Endodermal cell (in vitro differentiated cells): Measurements from ENCODE around the gene ATP6V1C2. TPM values are rescaled to one million over a fixed set of nuclear protein-coding genes. Genes with fewer than 3 reads are reported as not detected.

ENCODE experiments used
- DNase-seq: peaks from one replicate; pipeline ENCODE4 v3.0.0-alpha.2; 2017
- H3K27ac ChIP-seq: 2 replicates; pipeline ENCODE4 v1.5.1; 2013; ENCODE audit warnings: mild to moderate bottlenecking, low read depth, low read length, moderate library complexity
- H3K27me3 ChIP-seq: 2 replicates; pipeline ENCODE4 v1.6.1; 2013; ENCODE audit warnings: mild to moderate bottlenecking, low read length, moderate library complexity; ENCODE audit not compliant: insufficient read depth, control insufficient read depth, poor library complexity, severe bottlenecking
- H3K36me3 ChIP-seq: 2 replicates; pipeline ENCODE4 v1.7.0; 2013; ENCODE audit warnings: mild to moderate bottlenecking, low read length, moderate library complexity; ENCODE audit not compliant: control insufficient read depth, insufficient read depth
- H3K4me1 ChIP-seq: one replicate; pipeline ENCODE4 v1.7.0; 2013; ENCODE audit warnings: low read length; ENCODE audit not compliant: control insufficient read depth, insufficient read depth
- H3K4me3 ChIP-seq: 2 replicates; pipeline ENCODE4 v1.5.1; 2013; ENCODE audit warnings: mild to moderate bottlenecking, low read length, moderate library complexity
- H3K9ac ChIP-seq: 2 replicates; pipeline ENCODE4 v1.6.1; 2013; ENCODE audit warnings: mild to moderate bottlenecking, low read length, moderate library complexity; ENCODE audit not compliant: poor library complexity, severe bottlenecking; ENCODE audit errors: extremely low read depth
- H3K9me3 ChIP-seq: 2 replicates; pipeline ENCODE4 v1.6.1; 2013; ENCODE audit warnings: mild to moderate bottlenecking, low read length, moderate library complexity; ENCODE audit not compliant: control insufficient read depth
- H3K27ac Mint-ChIP-seq: 2 replicates; pipeline ENCODE4 v1.8.0; 2020; ENCODE audit warnings: mixed read lengths
- H3K27me3 Mint-ChIP-seq: 2 replicates; pipeline ENCODE4 v1.8.0; 2021; ENCODE audit warnings: mild to moderate bottlenecking, mixed read lengths; ENCODE audit not compliant: insufficient read depth
- H3K36me3 Mint-ChIP-seq: 2 replicates; pipeline ENCODE4 v1.8.0; 2020; ENCODE audit warnings: low read depth, mixed read lengths
- H3K4me1 Mint-ChIP-seq: 2 replicates; pipeline ENCODE4 v1.8.0; 2020; ENCODE audit warnings: mixed read lengths
- H3K4me3 Mint-ChIP-seq: 2 replicates; pipeline ENCODE4 v1.8.0; 2020; ENCODE audit warnings: mild to moderate bottlenecking, moderate library complexity, mixed read lengths
- H3K9me3 Mint-ChIP-seq: 2 replicates; pipeline ENCODE4 v1.8.0; 2020; ENCODE audit warnings: mild to moderate bottlenecking, mixed read lengths
- CTCF ChIP-seq: fragments of 200-600 bp; sonication (generic); conservative IDR thresholded peaks from 2 replicates; pipeline ENCODE4 v1.5.0; 2021; ENCODE audit warnings: antibody characterized with exemption, mild to moderate bottlenecking
- WGBS, 2 experiments: methylation state at CpG; one replicate each; pipeline versions ENCODE4 v1.1.5 to v1.1.7; 2013; ENCODE audit warnings: missing lambda C conversion rate in 2 of 2, mixed read lengths in 1 of 2; ENCODE audit not compliant: insufficient coverage in 1 of 2, insufficient read length in 1 of 2; 5-methylcytosine and 5-hydroxymethylcytosine counted together
- total RNA-seq, 2 donors: library from RNA; stranded (reverse); fragmentation: NEBNext Ultra II Directional in 1 of 2; extraction: Animal tissue kit (Norgen Biotek cat#: 25700) in 1 of 2; gene quantifications; 2 replicates in 1 of 2; 3 replicates in 1 of 2; pipeline ENCODE4 v1.2.1, GENCODE V29; 2021

The ATP6V1C2 gene
- total RNA-seq, 2 donors from 2014 or later, result 0.26 to 0.73 TPM

GRCh38 chr2:10765461-10765860, 44.0 kb downstream of the ATP6V1C2 start:
- Histone ChIP-seq H3K9ac (no peak overlapping the region), H3K9me3 (no peaks in the 10 kb centered on the region), H3K27me3 (no peaks in the 10 kb centered on the region), H3K27ac (no peak overlapping the region), H3K36me3 (no peaks in the 10 kb centered on the region), H3K4me1 (no peaks in the 10 kb centered on the region), H3K4me3 (no peak overlapping the region)
- Mint-ChIP-seq H3K4me1 (no peaks in the 10 kb centered on the region), H3K27me3 (no peaks in the 10 kb centered on the region), H3K9me3 (no peaks in the 10 kb centered on the region), H3K36me3 (no peaks in the 10 kb centered on the region), H3K27ac (no peak overlapping the region), H3K4me3 (no peak overlapping the region)
- WGBS, 2 experiments, result 81 to 86% methylated on average over 4 to 5 of the region's 5 CpGs
- no peak for TF ChIP-seq CTCF
- no peak for DNase-seq

GRCh38 chr2:10765914-10766313, 44.5 kb downstream of the ATP6V1C2 start:
- no peak for DNase-seq
- Mint-ChIP-seq H3K27me3 (no peaks in the 10 kb centered on the region), H3K9me3 (no peaks in the 10 kb centered on the region), H3K4me1 (no peaks in the 10 kb centered on the region), H3K36me3 (no peaks in the 10 kb centered on the region), H3K4me3 (no peak overlapping the region), H3K27ac (no peak overlapping the region)
- H3K4me3 ChIP-seq, result no peak overlapping the region
- H3K9ac ChIP-seq, result no peak overlapping the region
- no peaks in the 10 kb centered on the region for H3K27me3 ChIP-seq
- H3K36me3 ChIP-seq, result no peaks in the 10 kb centered on the region
- H3K4me1 ChIP-seq, result no peaks in the 10 kb centered on the region
- 90 to 95% methylated on average over 9 to 12 of the region's 12 CpGs for WGBS, 2 experiments
- H3K27ac ChIP-seq, result no peak overlapping the region
- H3K9me3 ChIP-seq, result no peaks in the 10 kb centered on the region
- no peak for TF ChIP-seq CTCF

GRCh38 chr2:10768063-10768507, 46.7 kb downstream of the ATP6V1C2 start:
- H3K36me3 Mint-ChIP-seq, result no peaks in the 10 kb centered on the region
- no peaks in the 10 kb centered on the region for H3K9me3 Mint-ChIP-seq
- H3K27ac Mint-ChIP-seq, result no peak overlapping the region
- no peak overlapping the region for H3K9ac ChIP-seq
- DNase-seq, result no peak
- H3K4me1 Mint-ChIP-seq, result no peaks in the 10 kb centered on the region
- H3K4me1 ChIP-seq, result no peaks in the 10 kb centered on the region
- no peak overlapping the region for H3K27ac ChIP-seq
- no peak overlapping the region for H3K4me3 Mint-ChIP-seq
- no peak for TF ChIP-seq CTCF
- H3K4me3 ChIP-seq, result no peak overlapping the region
- no peaks in the 10 kb centered on the region for H3K36me3 ChIP-seq
- no peaks in the 10 kb centered on the region for H3K9me3 ChIP-seq
- no peaks in the 10 kb centered on the region for H3K27me3 ChIP-seq
- WGBS, 2 experiments, result 78 to 80% methylated on average over 13 to 16 of the region's 16 CpGs
- H3K27me3 Mint-ChIP-seq, result no peaks in the 10 kb centered on the region
